Measurements from ENCODE around the gene PSMG3.

- no peak for TF ChIP-seq CTCF (conservative IDR thresholded peaks at IDR 0.05; ENCODE audit: low read depth in 2 of 2)
- TF ChIP-seq POLR2AphosphoS5 (IDR thresholded peaks at IDR 0.05; ENCODE audit: low read depth): no peak
- no peak for TF ChIP-seq JUNB (IDR thresholded peaks at IDR 0.05; ENCODE audit: unreplicated experiment)
- TF ChIP-seq EZH2 (IDR thresholded peaks at IDR 0.05; ENCODE audit: low read depth, unreplicated experiment): no peak
- TF ChIP-seq CREB1 (CRISPR knock-in tag; IDR thresholded peaks at IDR 0.05; ENCODE audit: low read depth): no peak
- no peak for TF ChIP-seq REST (IDR thresholded peaks at IDR 0.05; ENCODE audit: unreplicated experiment)
- TF ChIP-seq ZNF331 (CRISPR knock-in tag; IDR thresholded peaks at IDR 0.05; ENCODE audit: low read depth): no peak
- TF ChIP-seq ETS1 (IDR thresholded peaks at IDR 0.05): no peak
- TF ChIP-seq EZH2phosphoT487 (IDR thresholded peaks at IDR 0.05; ENCODE audit: unreplicated experiment): no peak
Observed at GRCh38 chr7:1587738-1588137, 17.9 kb upstream of the PSMG3 start.
